ENCODE results near the gene CHSY3. TPM values are rescaled to one million over a fixed set of nuclear protein-coding genes. Genes with fewer than 3 reads are reported as not detected.

The CHSY3 gene
- polyA plus RNA-seq, 3 donors: not detected

- Histone ChIP-seq H3K4me3 (replicated peaks in 1 of 3; ENCODE audit: low read depth in 2 of 3, low read length in 3 of 3) (no peak overlapping the region), H3K4me2 (replicated peaks; ENCODE audit: extremely low read depth, low read length, poor library complexity, severe bottlenecking) (no peak overlapping the region), H3K9me3 (replicated peaks in 1 of 2; ENCODE audit: control insufficient read depth in 1 of 2, insufficient read depth in 1 of 2, low read length in 2 of 2) (no peaks in the 10 kb centered on the region), H3K79me2 (ENCODE audit: insufficient read depth, low read length) (no peaks in the 10 kb centered on the region), H4K20me1 (ENCODE audit: insufficient read depth, low read length) (no peaks in the 10 kb centered on the region), H3K27ac (ENCODE audit: low read depth in 1 of 2, low read length in 2 of 2) (no peak overlapping the region), H3K27me3 (ENCODE audit: control insufficient read depth in 2 of 2, insufficient read depth in 2 of 2, low read length in 2 of 2) (no peaks in the 10 kb centered on the region), H2AFZ (ENCODE audit: insufficient read depth, low read depth, low read length, poor library complexity, severe bottlenecking) (no peak overlapping the region), H3K4me1 (ENCODE audit: control insufficient read depth in 1 of 2, insufficient read depth in 2 of 2, low read length in 2 of 2) (no peaks in the 10 kb centered on the region), H3K9ac (ENCODE audit: insufficient read depth, low read length, poor library complexity, severe bottlenecking) (no peak overlapping the region), H3K36me3 (replicated peaks in 1 of 2; ENCODE audit: control insufficient read depth in 1 of 2, insufficient read depth in 2 of 2, low read length in 2 of 2) (no peaks in the 10 kb centered on the region)
- no peaks in the 10 kb centered on the region for H3K27me3 Mint-ChIP-seq (ENCODE audit: low read depth in 3 of 3)
- no peak overlapping the region for H3K27ac Mint-ChIP-seq
- no peak overlapping the region for H3K4me3 Mint-ChIP-seq
- no peaks in the 10 kb centered on the region for H3K4me1 Mint-ChIP-seq
- no peaks in the 10 kb centered on the region for H3K36me3 Mint-ChIP-seq
- no peaks in the 10 kb centered on the region for H3K9me3 Mint-ChIP-seq
- no peak for DNase-seq
- no peak for TF ChIP-seq CTCF (IDR thresholded peaks at IDR 0.05)
- intact Hi-C loops (cut with micrococcal nuclease): no loop called here
- WGBS (ENCODE audit: insufficient coverage): no CpG with 5 or more reads among the region's 1 CpG
Observed at GRCh38 chr5:130126746-130127145, 222.5 kb downstream of the CHSY3 start.

- Histone ChIP-seq H3K4me3 (replicated peaks in 1 of 3; ENCODE audit: low read depth in 2 of 3, low read length in 3 of 3) (no peak overlapping the region), H3K36me3 (replicated peaks in 1 of 2; ENCODE audit: control insufficient read depth in 1 of 2, insufficient read depth in 2 of 2, low read length in 2 of 2) (no peaks in the 10 kb centered on the region), H2AFZ (ENCODE audit: insufficient read depth, low read depth, low read length, poor library complexity, severe bottlenecking) (no peak overlapping the region), H4K20me1 (ENCODE audit: insufficient read depth, low read length) (no peaks in the 10 kb centered on the region), H3K79me2 (ENCODE audit: insufficient read depth, low read length) (no peaks in the 10 kb centered on the region), H3K4me2 (replicated peaks; ENCODE audit: extremely low read depth, low read length, poor library complexity, severe bottlenecking) (no peak overlapping the region), H3K9me3 (replicated peaks in 1 of 2; ENCODE audit: control insufficient read depth in 1 of 2, insufficient read depth in 1 of 2, low read length in 2 of 2) (no peaks in the 10 kb centered on the region), H3K27me3 (ENCODE audit: control insufficient read depth in 2 of 2, insufficient read depth in 2 of 2, low read length in 2 of 2) (no peaks in the 10 kb centered on the region), H3K9ac (ENCODE audit: insufficient read depth, low read length, poor library complexity, severe bottlenecking) (no peak overlapping the region), H3K27ac (ENCODE audit: low read depth in 1 of 2, low read length in 2 of 2) (no peak overlapping the region), H3K4me1 (ENCODE audit: control insufficient read depth in 1 of 2, insufficient read depth in 2 of 2, low read length in 2 of 2) (no peaks in the 10 kb centered on the region)
- no peaks in the 10 kb centered on the region for H3K9me3 Mint-ChIP-seq
- H3K4me1 Mint-ChIP-seq: no peaks in the 10 kb centered on the region
- H3K36me3 Mint-ChIP-seq: no peaks in the 10 kb centered on the region
- H3K27ac Mint-ChIP-seq: no peak overlapping the region
- peaks cover 0 to 1% (median 0%) of the 10 kb centered on the region in 3 donors for H3K27me3 Mint-ChIP-seq (ENCODE audit: low read depth in 3 of 3)
- no peak for TF ChIP-seq CTCF (IDR thresholded peaks at IDR 0.05)
- no peak for DNase-seq
- intact Hi-C loops (cut with micrococcal nuclease): no loop called here
- H3K4me3 Mint-ChIP-seq: no peak overlapping the region
- WGBS (ENCODE audit: insufficient coverage): no CpG with 5 or more reads among the region's 2 CpGs
Observed at GRCh38 chr5:130135506-130135905, 231.2 kb downstream of the CHSY3 start.
